GM23338 (cell line): Measurements from ENCODE around the gene ZNF865. TPM values are rescaled to one million over a fixed set of nuclear protein-coding genes. Genes with fewer than 3 reads are reported as not detected.

Experiments
- ATAC-seq: fragments of 200-7000 bp; cut with Tn5 transposase; 3 replicates; pipeline ENCODE4 v1.9.1; 2020
- DNase-seq: peaks from one replicate; pipeline ENCODE4 v3.0.0-alpha.2; 2015; ENCODE audit warnings: low spot score
- H2AFZ ChIP-seq: fragments of 200-600 bp; sonication (generic); 2 replicates; pipeline ENCODE4 v1.8.0; 2016; ENCODE audit warnings: antibody characterized with exemption, mild to moderate bottlenecking, moderate library complexity
- H3F3A ChIP-seq: fragments of 200-600 bp; sonication (generic); replicated peaks from 2 replicates; pipeline ENCODE4 v1.8.0; 2017; ENCODE audit warnings: antibody characterized with exemption, mixed run types, low read depth
- H3K27ac ChIP-seq: fragments of 200-600 bp; sonication (generic); 2 replicates; pipeline ENCODE4 v1.6.1; 2016; ENCODE audit warnings: low read depth
- H3K27me3 ChIP-seq: fragments of 200-600 bp; sonication (generic); 2 replicates; pipeline ENCODE4 v1.8.0; 2016; ENCODE audit warnings: mild to moderate bottlenecking, mixed run types, moderate library complexity; ENCODE audit not compliant: insufficient read depth
- H3K36me3 ChIP-seq: fragments of 200-600 bp; sonication (generic); 2 replicates; pipeline ENCODE4 v1.8.0; 2016; ENCODE audit warnings: mild to moderate bottlenecking; ENCODE audit not compliant: insufficient read depth
- H3K4me1 ChIP-seq: fragments of 200-600 bp; sonication (generic); 2 replicates; pipeline ENCODE4 v1.8.0; 2016; ENCODE audit warnings: mild to moderate bottlenecking, moderate library complexity; ENCODE audit not compliant: insufficient read depth
- H3K4me2 ChIP-seq: fragments of 200-600 bp; sonication (generic); 2 replicates; pipeline ENCODE4 v1.7.1; 2017; ENCODE audit warnings: mixed run types
- H3K4me3 ChIP-seq: fragments of 200-600 bp; sonication (generic); 2 replicates; pipeline ENCODE4 v1.6.1; 2016; ENCODE audit warnings: mixed run types
- H3K79me2 ChIP-seq: fragments of 200-600 bp; sonication (generic); replicated peaks from 2 replicates; pipeline ENCODE4 v1.8.0; 2017; ENCODE audit warnings: mild to moderate bottlenecking; ENCODE audit not compliant: insufficient read depth
- H3K9me2 ChIP-seq: fragments of 200-600 bp; sonication (generic); 2 replicates; pipeline ENCODE4 v1.8.0; 2017; ENCODE audit not compliant: insufficient read depth
- H4K20me1 ChIP-seq: fragments of 200-600 bp; sonication (generic); replicated peaks from 2 replicates; pipeline ENCODE4 v1.8.0; 2017; ENCODE audit warnings: mild to moderate bottlenecking; ENCODE audit not compliant: insufficient read depth
- H3K27ac Mint-ChIP-seq: 2 replicates; pipeline ENCODE4 v1.8.0; 2020; ENCODE audit warnings: inconsistent platforms, mild to moderate bottlenecking, moderate library complexity, mixed read lengths
- H3K27me3 Mint-ChIP-seq: 3 replicates; pipeline ENCODE4 v1.8.0; 2022; ENCODE audit warnings: low read depth, mild to moderate bottlenecking, moderate library complexity, mixed read lengths, inconsistent platforms; ENCODE audit not compliant: insufficient read depth, poor library complexity
- H3K36me3 Mint-ChIP-seq: 3 replicates; pipeline ENCODE4 v1.8.0; 2021; ENCODE audit warnings: low read depth, mild to moderate bottlenecking, inconsistent platforms, moderate library complexity, mixed read lengths
- H3K4me1 Mint-ChIP-seq: 3 replicates; pipeline ENCODE4 v1.8.0; 2020; ENCODE audit warnings: mild to moderate bottlenecking, inconsistent platforms, mixed read lengths
- H3K4me3 Mint-ChIP-seq: 3 replicates; pipeline ENCODE4 v1.8.0; 2021; ENCODE audit warnings: moderate library complexity, mild to moderate bottlenecking, inconsistent platforms, mixed read lengths
- H3K9me3 Mint-ChIP-seq: 3 replicates; pipeline ENCODE4 v1.8.0; 2020; ENCODE audit warnings: moderate library complexity, mild to moderate bottlenecking, inconsistent platforms, mixed read lengths
- CREB1 ChIP-seq: fragments of 250-450 bp; sonication (Bioruptor Pico); IDR thresholded peaks from 2 replicates; pipeline ENCODE4 v1.5.0; 2020; ENCODE audit warnings: low read depth, mild to moderate bottlenecking, moderate library complexity
- EZH2phosphoT487 ChIP-seq: fragments of 200-600 bp; sonication (generic); IDR thresholded peaks from one replicate; pipeline ENCODE4 v1.8.1; 2018; ENCODE audit warnings: antibody characterized with exemption; ENCODE audit not compliant: unreplicated experiment
- JUNB ChIP-seq: IDR thresholded peaks from one replicate; pipeline ENCODE4 v1.6.1; 2016; ENCODE audit warnings: antibody characterized with exemption; ENCODE audit not compliant: unreplicated experiment
- NANOG ChIP-seq: IDR thresholded peaks from 2 replicates; pipeline ENCODE4 v1.6.1; 2016; ENCODE audit warnings: antibody characterized with exemption, borderline replicate concordance
- STAT1 ChIP-seq: IDR thresholded peaks from one replicate; pipeline ENCODE4 v1.6.1; 2016; ENCODE audit warnings: antibody characterized with exemption; ENCODE audit not compliant: unreplicated experiment
- ZNF331 ChIP-seq: fragments of 250-450 bp; sonication (Bioruptor Pico); IDR thresholded peaks from 2 replicates; pipeline ENCODE4 v1.5.0; 2020; ENCODE audit warnings: low read depth, mild to moderate bottlenecking, moderate library complexity
- polyA plus RNA-seq: library from polyadenylated mRNA; unstranded; fragments of >200 nt; fragmentation: Nextera tagmentation; extraction: Ambion mirVana; gene quantifications from 2 replicates; pipeline ENCODE4 v1.2.1, GENCODE V29; 2016
- total RNA-seq: library from RNA; depleted of rRNA; stranded (reverse); fragments of >200 nt; shearing (Covaris generic); gene quantifications from 2 replicates; pipeline ENCODE4 v1.2.3, GENCODE V29; 2014
- TF ChIP-seq, protein P1 (sequence below): IDR thresholded peaks from one replicate; pipeline ENCODE4 v1.6.1; 2018; ENCODE audit warnings: antibody characterized with exemption; ENCODE audit not compliant: unreplicated experiment
- TF ChIP-seq, protein P2 (sequence below): IDR thresholded peaks from 2 replicates; pipeline ENCODE4 v1.6.1; 2016; ENCODE audit warnings: antibody characterized with exemption
- TF ChIP-seq, protein P3 (sequence below): fragments of 250-450 bp; sonication (Bioruptor Pico); IDR thresholded peaks from 2 replicates; pipeline ENCODE4 v1.5.0; 2020; ENCODE audit warnings: mild to moderate bottlenecking, moderate library complexity
- TF ChIP-seq, protein P4 (sequence below), 2 experiments: fragments of 200-600 bp in 1 of 2; sonication (generic) in 1 of 2; conservative IDR thresholded peaks; 2 replicates each; pipeline versions ENCODE4 v1.5.1 to v1.6.1; 2016 to 2017; ENCODE audit warnings: antibody characterized with exemption in 2 of 2, low read depth in 2 of 2, mild to moderate bottlenecking in 2 of 2, moderate library complexity in 1 of 2

The ZNF865 gene
- total and polyA plus RNA-seq, 2 experiments from 2014 or later, result 2.2 to 12.1 TPM

DNA sequence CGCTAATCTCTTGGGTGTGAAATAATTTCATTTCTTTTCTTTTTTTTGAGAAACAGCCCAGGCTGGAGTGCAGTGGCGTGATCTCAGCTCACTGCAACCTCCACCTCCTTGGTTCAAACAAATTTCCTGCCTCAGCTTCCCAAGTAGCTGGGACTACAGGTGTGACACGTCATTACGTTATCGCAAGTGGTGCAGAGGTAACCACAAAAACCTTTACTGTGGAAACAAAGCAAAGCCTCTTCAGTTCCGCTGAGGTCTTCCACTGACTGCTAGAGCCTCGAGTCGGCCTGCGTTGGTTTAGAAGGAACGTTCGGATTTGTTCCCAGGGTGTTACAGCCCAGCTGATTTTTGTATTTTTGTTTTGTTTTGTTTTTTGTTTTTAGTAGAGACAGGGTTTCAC, 20.9 kb downstream of the ZNF865 start:
- Mint-ChIP-seq H3K4me1 (peaks cover 13% of the 10 kb centered on the region; the same call in 2 of the 3 replicates), H3K4me3 (no peak overlapping the region), H3K27me3 (peaks cover 10% of the 10 kb centered on the region), H3K9me3 (no peaks in the 10 kb centered on the region; the same call in 2 of the 3 replicates), H3K27ac (no peak overlapping the region), H3K36me3 (peaks cover 11% of the 10 kb centered on the region; the same call in 2 of the 3 replicates)
- no peak overlapping the region for H3K4me2 ChIP-seq
- no peak overlapping the region for H3K4me3 ChIP-seq
- DNase-seq (no peak), ATAC-seq (no peak)
- peaks cover 9% of the 10 kb centered on the region for H3K79me2 ChIP-seq
- peaks cover 12% of the 10 kb centered on the region for H3F3A ChIP-seq
- 0 out of 2 replicates have a peak, but pooled peaks cover 5% of the 10 kb centered on the region for H3K27me3 ChIP-seq
- no peaks in the 10 kb centered on the region; the same call in 1 of the 2 replicates for H3K4me1 ChIP-seq
- H3K36me3 ChIP-seq, result no peaks in the 10 kb centered on the region
- peaks cover 5% of the 10 kb centered on the region for H4K20me1 ChIP-seq
- H3K27ac ChIP-seq, result no peak overlapping the region
- H3K9me2 ChIP-seq, result no peaks in the 10 kb centered on the region
- TF ChIP-seq JUNB, result no peak
- no peak for TF ChIP-seq NANOG
- TF ChIP-seq, protein P1, sequence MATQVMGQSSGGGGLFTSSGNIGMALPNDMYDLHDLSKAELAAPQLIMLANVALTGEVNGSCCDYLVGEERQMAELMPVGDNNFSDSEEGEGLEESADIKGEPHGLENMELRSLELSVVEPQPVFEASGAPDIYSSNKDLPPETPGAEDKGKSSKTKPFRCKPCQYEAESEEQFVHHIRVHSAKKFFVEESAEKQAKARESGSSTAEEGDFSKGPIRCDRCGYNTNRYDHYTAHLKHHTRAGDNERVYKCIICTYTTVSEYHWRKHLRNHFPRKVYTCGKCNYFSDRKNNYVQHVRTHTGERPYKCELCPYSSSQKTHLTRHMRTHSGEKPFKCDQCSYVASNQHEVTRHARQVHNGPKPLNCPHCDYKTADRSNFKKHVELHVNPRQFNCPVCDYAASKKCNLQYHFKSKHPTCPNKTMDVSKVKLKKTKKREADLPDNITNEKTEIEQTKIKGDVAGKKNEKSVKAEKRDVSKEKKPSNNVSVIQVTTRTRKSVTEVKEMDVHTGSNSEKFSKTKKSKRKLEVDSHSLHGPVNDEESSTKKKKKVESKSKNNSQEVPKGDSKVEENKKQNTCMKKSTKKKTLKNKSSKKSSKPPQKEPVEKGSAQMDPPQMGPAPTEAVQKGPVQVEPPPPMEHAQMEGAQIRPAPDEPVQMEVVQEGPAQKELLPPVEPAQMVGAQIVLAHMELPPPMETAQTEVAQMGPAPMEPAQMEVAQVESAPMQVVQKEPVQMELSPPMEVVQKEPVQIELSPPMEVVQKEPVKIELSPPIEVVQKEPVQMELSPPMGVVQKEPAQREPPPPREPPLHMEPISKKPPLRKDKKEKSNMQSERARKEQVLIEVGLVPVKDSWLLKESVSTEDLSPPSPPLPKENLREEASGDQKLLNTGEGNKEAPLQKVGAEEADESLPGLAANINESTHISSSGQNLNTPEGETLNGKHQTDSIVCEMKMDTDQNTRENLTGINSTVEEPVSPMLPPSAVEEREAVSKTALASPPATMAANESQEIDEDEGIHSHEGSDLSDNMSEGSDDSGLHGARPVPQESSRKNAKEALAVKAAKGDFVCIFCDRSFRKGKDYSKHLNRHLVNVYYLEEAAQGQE, result no peak
- no peak for TF ChIP-seq STAT1
- TF ChIP-seq, protein P2, sequence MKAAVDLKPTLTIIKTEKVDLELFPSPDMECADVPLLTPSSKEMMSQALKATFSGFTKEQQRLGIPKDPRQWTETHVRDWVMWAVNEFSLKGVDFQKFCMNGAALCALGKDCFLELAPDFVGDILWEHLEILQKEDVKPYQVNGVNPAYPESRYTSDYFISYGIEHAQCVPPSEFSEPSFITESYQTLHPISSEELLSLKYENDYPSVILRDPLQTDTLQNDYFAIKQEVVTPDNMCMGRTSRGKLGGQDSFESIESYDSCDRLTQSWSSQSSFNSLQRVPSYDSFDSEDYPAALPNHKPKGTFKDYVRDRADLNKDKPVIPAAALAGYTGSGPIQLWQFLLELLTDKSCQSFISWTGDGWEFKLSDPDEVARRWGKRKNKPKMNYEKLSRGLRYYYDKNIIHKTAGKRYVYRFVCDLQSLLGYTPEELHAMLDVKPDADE, result no peak
- no peak for TF ChIP-seq ZNF331 (CRISPR knock-in tag)
- TF ChIP-seq, protein P3, sequence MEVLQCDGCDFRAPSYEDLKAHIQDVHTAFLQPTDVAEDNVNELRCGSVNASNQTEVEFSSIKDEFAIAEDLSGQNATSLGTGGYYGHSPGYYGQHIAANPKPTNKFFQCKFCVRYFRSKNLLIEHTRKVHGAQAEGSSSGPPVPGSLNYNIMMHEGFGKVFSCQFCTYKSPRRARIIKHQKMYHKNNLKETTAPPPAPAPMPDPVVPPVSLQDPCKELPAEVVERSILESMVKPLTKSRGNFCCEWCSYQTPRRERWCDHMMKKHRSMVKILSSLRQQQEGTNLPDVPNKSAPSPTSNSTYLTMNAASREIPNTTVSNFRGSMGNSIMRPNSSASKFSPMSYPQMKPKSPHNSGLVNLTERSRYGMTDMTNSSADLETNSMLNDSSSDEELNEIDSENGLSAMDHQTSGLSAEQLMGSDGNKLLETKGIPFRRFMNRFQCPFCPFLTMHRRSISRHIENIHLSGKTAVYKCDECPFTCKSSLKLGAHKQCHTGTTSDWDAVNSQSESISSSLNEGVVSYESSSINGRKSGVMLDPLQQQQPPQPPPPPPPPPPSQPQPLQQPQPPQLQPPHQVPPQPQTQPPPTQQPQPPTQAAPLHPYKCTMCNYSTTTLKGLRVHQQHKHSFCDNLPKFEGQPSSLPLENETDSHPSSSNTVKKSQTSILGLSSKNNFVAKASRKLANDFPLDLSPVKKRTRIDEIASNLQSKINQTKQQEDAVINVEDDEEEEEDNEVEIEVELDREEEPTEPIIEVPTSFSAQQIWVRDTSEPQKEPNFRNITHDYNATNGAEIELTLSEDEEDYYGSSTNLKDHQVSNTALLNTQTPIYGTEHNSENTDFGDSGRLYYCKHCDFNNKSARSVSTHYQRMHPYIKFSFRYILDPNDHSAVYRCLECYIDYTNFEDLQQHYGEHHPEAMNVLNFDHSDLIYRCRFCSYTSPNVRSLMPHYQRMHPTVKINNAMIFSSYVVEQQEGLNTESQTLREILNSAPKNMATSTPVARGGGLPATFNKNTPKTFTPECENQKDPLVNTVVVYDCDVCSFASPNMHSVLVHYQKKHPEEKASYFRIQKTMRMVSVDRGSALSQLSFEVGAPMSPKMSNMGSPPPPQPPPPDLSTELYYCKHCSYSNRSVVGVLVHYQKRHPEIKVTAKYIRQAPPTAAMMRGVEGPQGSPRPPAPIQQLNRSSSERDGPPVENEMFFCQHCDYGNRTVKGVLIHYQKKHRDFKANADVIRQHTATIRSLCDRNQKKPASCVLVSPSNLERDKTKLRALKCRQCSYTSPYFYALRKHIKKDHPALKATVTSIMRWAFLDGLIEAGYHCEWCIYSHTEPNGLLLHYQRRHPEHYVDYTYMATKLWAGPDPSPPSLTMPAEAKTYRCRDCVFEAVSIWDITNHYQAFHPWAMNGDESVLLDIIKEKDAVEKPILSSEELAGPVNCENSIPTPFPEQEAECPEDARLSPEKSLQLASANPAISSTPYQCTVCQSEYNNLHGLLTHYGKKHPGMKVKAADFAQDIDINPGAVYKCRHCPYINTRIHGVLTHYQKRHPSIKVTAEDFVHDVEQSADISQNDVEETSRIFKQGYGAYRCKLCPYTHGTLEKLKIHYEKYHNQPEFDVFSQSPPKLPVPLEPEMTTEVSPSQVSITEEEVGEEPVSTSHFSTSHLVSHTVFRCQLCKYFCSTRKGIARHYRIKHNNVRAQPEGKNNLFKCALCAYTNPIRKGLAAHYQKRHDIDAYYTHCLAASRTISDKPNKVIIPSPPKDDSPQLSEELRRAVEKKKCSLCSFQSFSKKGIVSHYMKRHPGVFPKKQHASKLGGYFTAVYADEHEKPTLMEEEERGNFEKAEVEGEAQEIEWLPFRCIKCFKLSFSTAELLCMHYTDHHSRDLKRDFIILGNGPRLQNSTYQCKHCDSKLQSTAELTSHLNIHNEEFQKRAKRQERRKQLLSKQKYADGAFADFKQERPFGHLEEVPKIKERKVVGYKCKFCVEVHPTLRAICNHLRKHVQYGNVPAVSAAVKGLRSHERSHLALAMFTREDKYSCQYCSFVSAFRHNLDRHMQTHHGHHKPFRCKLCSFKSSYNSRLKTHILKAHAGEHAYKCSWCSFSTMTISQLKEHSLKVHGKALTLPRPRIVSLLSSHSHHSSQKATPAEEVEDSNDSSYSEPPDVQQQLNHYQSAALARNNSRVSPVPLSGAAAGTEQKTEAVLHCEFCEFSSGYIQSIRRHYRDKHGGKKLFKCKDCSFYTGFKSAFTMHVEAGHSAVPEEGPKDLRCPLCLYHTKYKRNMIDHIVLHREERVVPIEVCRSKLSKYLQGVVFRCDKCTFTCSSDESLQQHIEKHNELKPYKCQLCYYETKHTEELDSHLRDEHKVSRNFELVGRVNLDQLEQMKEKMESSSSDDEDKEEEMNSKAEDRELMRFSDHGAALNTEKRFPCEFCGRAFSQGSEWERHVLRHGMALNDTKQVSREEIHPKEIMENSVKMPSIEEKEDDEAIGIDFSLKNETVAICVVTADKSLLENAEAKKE (CRISPR knock-in tag), result no peak
- TF ChIP-seq EZH2phosphoT487, result no peak
- no peak for TF ChIP-seq CREB1 (CRISPR knock-in tag)
- TF ChIP-seq, protein P4, sequence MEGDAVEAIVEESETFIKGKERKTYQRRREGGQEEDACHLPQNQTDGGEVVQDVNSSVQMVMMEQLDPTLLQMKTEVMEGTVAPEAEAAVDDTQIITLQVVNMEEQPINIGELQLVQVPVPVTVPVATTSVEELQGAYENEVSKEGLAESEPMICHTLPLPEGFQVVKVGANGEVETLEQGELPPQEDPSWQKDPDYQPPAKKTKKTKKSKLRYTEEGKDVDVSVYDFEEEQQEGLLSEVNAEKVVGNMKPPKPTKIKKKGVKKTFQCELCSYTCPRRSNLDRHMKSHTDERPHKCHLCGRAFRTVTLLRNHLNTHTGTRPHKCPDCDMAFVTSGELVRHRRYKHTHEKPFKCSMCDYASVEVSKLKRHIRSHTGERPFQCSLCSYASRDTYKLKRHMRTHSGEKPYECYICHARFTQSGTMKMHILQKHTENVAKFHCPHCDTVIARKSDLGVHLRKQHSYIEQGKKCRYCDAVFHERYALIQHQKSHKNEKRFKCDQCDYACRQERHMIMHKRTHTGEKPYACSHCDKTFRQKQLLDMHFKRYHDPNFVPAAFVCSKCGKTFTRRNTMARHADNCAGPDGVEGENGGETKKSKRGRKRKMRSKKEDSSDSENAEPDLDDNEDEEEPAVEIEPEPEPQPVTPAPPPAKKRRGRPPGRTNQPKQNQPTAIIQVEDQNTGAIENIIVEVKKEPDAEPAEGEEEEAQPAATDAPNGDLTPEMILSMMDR (conservative IDR thresholded peaks at IDR 0.05; ENCODE audit: low read depth in 2 of 2), result no peak
- H2AFZ ChIP-seq, result no peak overlapping the region
